HepG2 (cell line): ENCODE results near the gene WDR47. TPM values are rescaled to one million over a fixed set of nuclear protein-coding genes. Genes with fewer than 3 reads are reported as not detected.

ENCODE experiments used
- ATF2 ChIP-seq: sonication (generic); formaldehyde crosslinking; IDR thresholded peaks from 2 replicates; pipeline ENCODE4 v1.4.0; 2020; ENCODE audit warnings: missing genetic modification reagents
- CBX1 ChIP-seq: IDR thresholded peaks from one replicate; pipeline ENCODE4 v1.6.1; 2016; ENCODE audit warnings: antibody characterized with exemption, low read depth
- FOXK1 ChIP-seq: sonication (generic); formaldehyde crosslinking; IDR thresholded peaks from 2 replicates; pipeline ENCODE4 v1.4.0; 2020; ENCODE audit warnings: low read depth, missing genetic modification reagents, borderline replicate concordance
- GTF2F1 ChIP-seq: fragments of 150-350 bp; IDR thresholded peaks from 2 replicates; pipeline ENCODE4 v1.6.1; 2014; ENCODE audit warnings: low read length
- HMGA1 ChIP-seq: sonication (generic); formaldehyde crosslinking; conservative IDR thresholded peaks from 2 replicates; pipeline ENCODE4 v1.4.0; 2020; ENCODE audit warnings: missing genetic modification reagents
- ISL2 ChIP-seq: sonication (generic); formaldehyde crosslinking; IDR thresholded peaks from 2 replicates; pipeline ENCODE4 v1.5.0; 2020; ENCODE audit warnings: missing genetic modification reagents
- JARID2 ChIP-seq: sonication (generic); formaldehyde crosslinking; IDR thresholded peaks from 2 replicates; pipeline ENCODE4 v1.8.1; 2023; ENCODE audit warnings: missing genetic modification reagents, inconsistent platforms; ENCODE audit not compliant: insufficient replicate concordance
- KAT8 ChIP-seq: IDR thresholded peaks from 2 replicates; pipeline ENCODE4 v1.6.1; 2016; ENCODE audit warnings: missing genetic modification reagents, missing compliant biosample characterization
- KDM3A ChIP-seq: IDR thresholded peaks from 2 replicates; pipeline ENCODE4 v1.6.1; 2018; ENCODE audit warnings: low read depth, missing compliant biosample characterization
- KLF12 ChIP-seq: sonication (generic); formaldehyde crosslinking; IDR thresholded peaks from 2 replicates; pipeline ENCODE4 v1.4.0; 2020; ENCODE audit warnings: missing genetic modification reagents, borderline replicate concordance
- MAZ ChIP-seq, 2 experiments: sonication (generic) in 1 of 2; formaldehyde crosslinking in 1 of 2; IDR thresholded peaks; 2 replicates each; pipeline versions ENCODE4 v1.5.0 to v1.6.1; 2012 to 2020; ENCODE audit warnings: low read depth in 2 of 2, mild to moderate bottlenecking in 2 of 2, borderline replicate concordance in 1 of 2, improper control_type of control experiment in 1 of 2, low read length in 1 of 2, missing genetic modification reagents in 1 of 2, moderate library complexity in 1 of 2
- NCOA1 ChIP-seq: sonication (generic); formaldehyde crosslinking; IDR thresholded peaks from 2 replicates; pipeline ENCODE4 v1.9.0; 2021; ENCODE audit warnings: missing genetic modification reagents
- NR3C1 ChIP-seq: sonication (generic); formaldehyde crosslinking; IDR thresholded peaks from 2 replicates; pipeline ENCODE4 v1.4.0; 2020; ENCODE audit warnings: missing genetic modification reagents
- SAP130 ChIP-seq: IDR thresholded peaks from 2 replicates; pipeline ENCODE4 v1.6.1; 2016; ENCODE audit warnings: low read depth
- TBX2 ChIP-seq: sonication (generic); formaldehyde crosslinking; IDR thresholded peaks from 2 replicates; pipeline ENCODE4 v1.5.0; 2020; ENCODE audit warnings: missing genetic modification reagents, mild to moderate bottlenecking, borderline replicate concordance
- TFE3 ChIP-seq: IDR thresholded peaks from 2 replicates; pipeline ENCODE4 v1.6.1; 2016
- YEATS4 ChIP-seq: sonication (generic); formaldehyde crosslinking; IDR thresholded peaks from 2 replicates; pipeline ENCODE4 v1.4.0; 2020; ENCODE audit warnings: missing genetic modification reagents, borderline replicate concordance
- ZFP36 ChIP-seq: fragments of 150-350 bp; IDR thresholded peaks from 2 replicates; pipeline ENCODE4 v1.6.1; 2018; ENCODE audit warnings: borderline replicate concordance, low read length, low read depth; ENCODE audit not compliant: partially characterized antibody
- ZKSCAN5 ChIP-seq: sonication (generic); formaldehyde crosslinking; IDR thresholded peaks from 2 replicates; pipeline ENCODE4 v1.5.1; 2020; ENCODE audit warnings: mild to moderate bottlenecking, missing genetic modification reagents
- ZKSCAN8 ChIP-seq: IDR thresholded peaks from 2 replicates; pipeline ENCODE4 v1.6.1; 2016; ENCODE audit warnings: borderline replicate concordance, missing genetic modification reagents, missing compliant biosample characterization
- ZMYM3 ChIP-seq: sonication (generic); formaldehyde crosslinking; IDR thresholded peaks from 2 replicates; pipeline ENCODE4 v1.5.1; 2020; ENCODE audit warnings: mild to moderate bottlenecking, missing genetic modification reagents
- ZNF296 ChIP-seq: sonication (generic); formaldehyde crosslinking; conservative IDR thresholded peaks from 2 replicates; pipeline ENCODE4 v1.5.0; 2020; ENCODE audit warnings: mild to moderate bottlenecking, missing genetic modification reagents
- ZNF501 ChIP-seq: sonication (generic); formaldehyde crosslinking; IDR thresholded peaks from 2 replicates; pipeline ENCODE4 v1.5.1; 2020; ENCODE audit warnings: mild to moderate bottlenecking, moderate library complexity, missing genetic modification reagents
- ZNF556 ChIP-seq: sonication (generic); formaldehyde crosslinking; IDR thresholded peaks from 2 replicates; pipeline ENCODE4 v1.4.0; 2020; ENCODE audit warnings: mild to moderate bottlenecking, missing genetic modification reagents, borderline replicate concordance
- ZNF580 ChIP-seq: IDR thresholded peaks from 2 replicates; pipeline ENCODE4 v1.6.1; 2016; ENCODE audit warnings: low read depth, borderline replicate concordance
- ZNF772 ChIP-seq: sonication (generic); formaldehyde crosslinking; IDR thresholded peaks from 2 replicates; pipeline ENCODE4 v1.5.0; 2020; ENCODE audit warnings: mild to moderate bottlenecking, missing genetic modification reagents
- ZNF790 ChIP-seq: sonication (generic); formaldehyde crosslinking; IDR thresholded peaks from 2 replicates; pipeline ENCODE4 v1.8.0; 2022; ENCODE audit warnings: missing genetic modification reagents, mild to moderate bottlenecking, borderline replicate concordance
- polyA plus RNA-seq, 8 experiments: library from polyadenylated mRNA; depleted of rRNA in 3 of 8; stranded (reverse) in 7 of 8; unstranded in 1 of 8; fragments of >200 nt; fragmentation: Illumina TruSeq in 4 of 8; extraction: Trizol in 4 of 8; gene quantifications; 2 replicates each; pipeline versions ENCODE4 v1.2.1 to v1.2.3, GENCODE V29; 2011 to 2016; ENCODE audit warnings: low read depth in 4 of 8, missing spikeins in 1 of 8, mixed read lengths in 1 of 8; ENCODE audit not compliant: insufficient read depth in 1 of 8
- total RNA-seq, 5 experiments: library from RNA; depleted of rRNA; stranded (reverse); fragments of >200 nt; fragmentation: Illumina TruSeq; extraction: Trizol; gene quantifications; 2 replicates each; pipeline ENCODE4 v1.2.3, GENCODE V29; 2016; ENCODE audit warnings: low read depth in 1 of 5

WDR47 gene
- total and polyA plus RNA-seq, 2 of the 13 experiments (the other 11 are each of a cell fraction or from before 2014, with no cell fraction given): 4.3 to 5.9 TPM

GRCh38 chr1:109089242-109090015, 47.5 kb upstream of the WDR47 start (continued):
- TF ChIP-seq NCOA1 (no peak), ZMYM3 (peak; percentile 34; the same call in 1 of the 2 replicates), KDM3A (peak; percentile 27; the same call in 1 of the 2 replicates), ZKSCAN8 (CRISPR knock-in tag) (peak; percentile 76; the same call in 1 of the 2 replicates), FOXK1 (CRISPR knock-in tag) (peak; percentile 43; the same call in 1 of the 2 replicates), TFE3 (CRISPR knock-in tag) (peak; percentile 56; the same call in 1 of the 2 replicates), ZNF556 (CRISPR knock-in tag) (peak; percentile 31; the same call in 1 of the 2 replicates), ATF2 (CRISPR knock-in tag) (peak; percentile 65; the same call in 1 of the 2 replicates), HMGA1 (CRISPR knock-in tag) (no peak), ZFP36 (no peak), ZNF296 (CRISPR knock-in tag) (no peak), CBX1 (no peak), KAT8 (CRISPR knock-in tag) (peak; percentile 82), ISL2 (0 out of 2 replicates have a peak, but pooled peaks have one; percentile 19), JARID2 (CRISPR knock-in tag) (no peak), ZNF580 (CRISPR knock-in tag) (peak; percentile 47; the same call in 1 of the 2 replicates), ZNF790 (CRISPR knock-in tag) (no peak), YEATS4 (CRISPR knock-in tag) (peak; percentile 36; the same call in 1 of the 2 replicates), ZKSCAN5 (no peak), KLF12 (0 out of 2 replicates have a peak, but pooled peaks have one; percentile 21), SAP130 (CRISPR knock-in tag) (peak; percentile 88), MAZ (IDR thresholded peaks at IDR 0.05; ENCODE audit: borderline replicate concordance, low read depth, low read length) (no peak), MAZ (CRISPR knock-in tag; IDR thresholded peaks at IDR 0.05; ENCODE audit: low read depth) (peak; percentile 56; the same call in 1 of the 2 replicates), NR3C1 (CRISPR knock-in tag) (no peak), TBX2 (CRISPR knock-in tag) (peak; percentile 76), ZNF772 (CRISPR knock-in tag) (peak; percentile 62; the same call in 1 of the 2 replicates), GTF2F1 (no peak), ZNF501 (CRISPR knock-in tag) (peak; percentile 55; the same call in 1 of the 2 replicates)
